Smooth muscle cell (in vitro differentiated cells): ENCODE data around the gene TBCK. TPM values are rescaled to one million over a fixed set of nuclear protein-coding genes. Genes with fewer than 3 reads are reported as not detected.

Source experiments
- DNase-seq: peaks from one replicate; lab custom pipeline; 2025; ENCODE audit not compliant: unreplicated experiment; lab: John Stamatoyannopoulos, UW
- H2AFZ ChIP-seq: fragments of 200-600 bp; sonication (generic); 2 replicates; pipeline ENCODE4 v1.6.0; 2016; ENCODE audit warnings: antibody characterized with exemption, low read depth, mild to moderate bottlenecking
- H3F3A ChIP-seq: fragments of 200-600 bp; sonication (generic); 2 replicates; pipeline ENCODE4 v1.6.0; 2017; ENCODE audit warnings: antibody characterized with exemption, low read depth
- H3K27ac ChIP-seq: fragments of 200-600 bp; sonication (generic); 2 replicates; pipeline ENCODE4 v1.5.1; 2016; ENCODE audit warnings: low read depth, mild to moderate bottlenecking
- H3K27me3 ChIP-seq: fragments of 200-600 bp; sonication (generic); 2 replicates; pipeline ENCODE4 v1.6.1; 2016; ENCODE audit warnings: low read depth, mild to moderate bottlenecking
- H3K36me3 ChIP-seq: fragments of 200-600 bp; sonication (generic); 2 replicates; pipeline ENCODE4 v1.5.1; 2016; ENCODE audit warnings: low read depth
- H3K4me1 ChIP-seq: fragments of 200-600 bp; sonication (generic); 2 replicates; pipeline ENCODE4 v1.5.1; 2016; ENCODE audit warnings: low read depth
- H3K4me2 ChIP-seq: fragments of 200-600 bp; sonication (generic); 2 replicates; pipeline ENCODE4 v1.6.0; 2016; ENCODE audit warnings: mild to moderate bottlenecking
- H3K4me3 ChIP-seq: fragments of 200-600 bp; sonication (generic); 2 replicates; pipeline ENCODE4 v1.5.1; 2016; ENCODE audit warnings: mild to moderate bottlenecking
- H3K79me2 ChIP-seq: fragments of 200-600 bp; sonication (generic); 2 replicates; pipeline ENCODE4 v1.6.0; 2016; ENCODE audit warnings: low read depth, mild to moderate bottlenecking
- H3K9ac ChIP-seq: fragments of 200-600 bp; sonication (generic); 2 replicates; pipeline ENCODE4 v1.6.0; 2016; ENCODE audit warnings: low read depth
- H3K9me3 ChIP-seq: fragments of 200-600 bp; sonication (generic); replicated peaks from 2 replicates; pipeline ENCODE4 v1.5.1; 2016; ENCODE audit warnings: low read depth
- H4K20me1 ChIP-seq: fragments of 200-600 bp; sonication (generic); 2 replicates; pipeline ENCODE4 v1.6.0; 2016; ENCODE audit warnings: low read depth
- WGBS: methylation state at CpG from one replicate; pipeline ENCODE4 v1.1.7; 2016; ENCODE audit warnings: low lambda C conversion rate; 5-methylcytosine and 5-hydroxymethylcytosine counted together
- polyA plus RNA-seq: library from polyadenylated mRNA; unstranded; fragments of >200 nt; fragmentation: Nextera tagmentation; extraction: Ambion mirVana; gene quantifications from 2 replicates; pipeline ENCODE4 v1.2.1, GENCODE V29; 2016
- total RNA-seq: library from RNA; depleted of rRNA; stranded (reverse); fragments of >200 nt; gene quantifications from 2 replicates; pipeline ENCODE4 v1.2.3, GENCODE V29; 2014
- TF ChIP-seq, protein P1 (sequence below): fragments of 200-600 bp; sonication (generic); IDR thresholded peaks from 2 replicates; pipeline ENCODE4 v1.5.1; 2017; ENCODE audit warnings: borderline replicate concordance, mild to moderate bottlenecking, antibody characterized with exemption; ENCODE audit not compliant: insufficient read depth, poor library complexity, severe bottlenecking

The TBCK gene
- total and polyA plus RNA-seq, 2 experiments from 2014 or later = 10.0 to 28.1 TPM

DNA sequence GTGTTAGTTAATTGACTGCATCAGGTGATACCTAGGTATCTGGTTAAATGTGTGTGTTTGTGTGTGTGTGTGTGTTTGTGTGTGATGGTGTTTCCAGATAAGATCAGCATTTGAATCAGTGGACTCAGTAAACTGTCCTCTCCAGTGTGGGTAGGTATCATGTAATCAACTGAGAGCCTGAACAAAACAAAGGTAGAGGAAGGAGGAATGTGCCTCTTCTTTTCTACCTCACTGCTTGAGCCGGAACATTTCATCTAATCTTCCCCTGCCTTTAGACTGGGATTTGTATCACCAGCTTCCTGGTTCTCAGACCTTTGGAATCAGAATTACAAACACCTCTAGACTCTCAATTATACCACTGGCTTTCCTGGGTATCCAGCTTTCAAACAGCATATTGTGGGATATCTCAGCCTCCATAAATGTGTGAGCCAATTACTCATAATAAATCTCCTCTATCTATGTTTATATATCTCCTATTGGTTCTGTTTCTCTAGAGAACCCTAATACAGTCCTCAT, 120.5 kb downstream of the TBCK start:
- H3K4me1 ChIP-seq = no peaks in the 10 kb centered on the region

DNA sequence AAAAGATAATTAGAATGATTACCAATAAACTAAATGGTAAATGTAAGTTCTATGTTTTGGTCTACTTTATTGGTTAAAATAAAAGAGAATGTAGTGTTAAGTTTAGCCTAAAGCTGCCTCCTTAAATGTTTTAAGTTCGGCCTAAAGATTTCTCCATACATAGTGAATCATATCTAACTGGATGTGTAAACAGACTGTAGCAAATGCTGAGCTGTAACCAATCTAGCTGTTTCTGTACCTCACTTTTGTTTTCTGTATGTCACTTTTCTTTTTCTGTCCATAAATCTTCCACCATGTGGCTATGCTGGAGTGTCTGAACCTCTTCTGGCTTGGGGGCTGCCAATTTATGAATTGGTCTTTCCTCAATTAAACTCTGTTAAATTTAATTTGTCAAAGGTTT, 121.2 kb downstream of the TBCK start:
- H2AFZ ChIP-seq = no peak overlapping the region
- H3K27me3 ChIP-seq = no peaks in the 10 kb centered on the region
- H4K20me1 ChIP-seq = no peaks in the 10 kb centered on the region
- 100% methylated on average over 1 of the region's 1 CpG for WGBS
- no peak overlapping the region for H3K4me3 ChIP-seq
- TF ChIP-seq, protein P1, sequence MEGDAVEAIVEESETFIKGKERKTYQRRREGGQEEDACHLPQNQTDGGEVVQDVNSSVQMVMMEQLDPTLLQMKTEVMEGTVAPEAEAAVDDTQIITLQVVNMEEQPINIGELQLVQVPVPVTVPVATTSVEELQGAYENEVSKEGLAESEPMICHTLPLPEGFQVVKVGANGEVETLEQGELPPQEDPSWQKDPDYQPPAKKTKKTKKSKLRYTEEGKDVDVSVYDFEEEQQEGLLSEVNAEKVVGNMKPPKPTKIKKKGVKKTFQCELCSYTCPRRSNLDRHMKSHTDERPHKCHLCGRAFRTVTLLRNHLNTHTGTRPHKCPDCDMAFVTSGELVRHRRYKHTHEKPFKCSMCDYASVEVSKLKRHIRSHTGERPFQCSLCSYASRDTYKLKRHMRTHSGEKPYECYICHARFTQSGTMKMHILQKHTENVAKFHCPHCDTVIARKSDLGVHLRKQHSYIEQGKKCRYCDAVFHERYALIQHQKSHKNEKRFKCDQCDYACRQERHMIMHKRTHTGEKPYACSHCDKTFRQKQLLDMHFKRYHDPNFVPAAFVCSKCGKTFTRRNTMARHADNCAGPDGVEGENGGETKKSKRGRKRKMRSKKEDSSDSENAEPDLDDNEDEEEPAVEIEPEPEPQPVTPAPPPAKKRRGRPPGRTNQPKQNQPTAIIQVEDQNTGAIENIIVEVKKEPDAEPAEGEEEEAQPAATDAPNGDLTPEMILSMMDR = no peak
- H3K9me3 ChIP-seq = no peaks in the 10 kb centered on the region
- no peaks in the 10 kb centered on the region for H3F3A ChIP-seq
- no peak overlapping the region for H3K9ac ChIP-seq
- H3K79me2 ChIP-seq = no peaks in the 10 kb centered on the region
- H3K4me1 ChIP-seq = no peaks in the 10 kb centered on the region
- H3K27ac ChIP-seq = no peak overlapping the region
- no peak overlapping the region for H3K4me2 ChIP-seq
- no peak for DNase-seq
- H3K36me3 ChIP-seq = peaks cover 19% of the 10 kb centered on the region

More for the DNA sequence above, 120.5 kb downstream of the TBCK start:
- Histone ChIP-seq H2AFZ (no peak overlapping the region), H3K79me2 (no peaks in the 10 kb centered on the region), H3K9me3 (no peaks in the 10 kb centered on the region), H3K9ac (no peak overlapping the region), H3K36me3 (peaks cover 19% of the 10 kb centered on the region), H3K27me3 (no peaks in the 10 kb centered on the region), H3K27ac (no peak overlapping the region), H3K4me2 (no peak overlapping the region), H3K4me3 (no peak overlapping the region), H4K20me1 (no peaks in the 10 kb centered on the region), H3F3A (no peaks in the 10 kb centered on the region)
- 79% methylated on average over 1 of the region's 1 CpG for WGBS
- no peak for DNase-seq
- TF ChIP-seq, protein P1 = no peak

DNA sequence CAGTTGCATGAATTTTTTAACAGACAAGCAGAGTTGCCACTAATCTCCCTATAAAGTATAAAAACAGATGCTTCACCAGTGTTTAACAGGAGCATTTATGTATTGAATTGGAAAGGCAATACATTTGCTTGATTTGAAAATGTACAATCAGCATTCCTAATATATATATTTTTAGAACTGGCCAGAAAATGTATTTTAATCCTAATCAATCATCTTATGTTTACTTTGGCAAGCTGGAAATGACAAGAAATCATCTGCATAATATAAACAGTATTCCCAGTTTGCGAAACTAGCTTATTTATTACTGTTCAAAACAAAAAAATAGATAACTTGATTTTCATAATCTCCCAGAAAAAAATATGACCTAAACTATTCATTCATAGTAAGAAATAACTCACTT, 123.9 kb downstream of the TBCK start:
- Histone ChIP-seq H3K9ac (no peak overlapping the region), H3F3A (no peaks in the 10 kb centered on the region), H3K9me3 (no peaks in the 10 kb centered on the region), H3K36me3 (peaks cover 19% of the 10 kb centered on the region), H3K4me2 (no peak overlapping the region), H3K27me3 (no peaks in the 10 kb centered on the region), H2AFZ (no peak overlapping the region), H4K20me1 (no peaks in the 10 kb centered on the region), H3K4me3 (no peak overlapping the region), H3K4me1 (no peaks in the 10 kb centered on the region), H3K27ac (no peak overlapping the region), H3K79me2 (no peaks in the 10 kb centered on the region)
- 96% methylated on average over 1 of the region's 1 CpG for WGBS
- TF ChIP-seq, protein P1 = no peak
- no peak for DNase-seq

DNA sequence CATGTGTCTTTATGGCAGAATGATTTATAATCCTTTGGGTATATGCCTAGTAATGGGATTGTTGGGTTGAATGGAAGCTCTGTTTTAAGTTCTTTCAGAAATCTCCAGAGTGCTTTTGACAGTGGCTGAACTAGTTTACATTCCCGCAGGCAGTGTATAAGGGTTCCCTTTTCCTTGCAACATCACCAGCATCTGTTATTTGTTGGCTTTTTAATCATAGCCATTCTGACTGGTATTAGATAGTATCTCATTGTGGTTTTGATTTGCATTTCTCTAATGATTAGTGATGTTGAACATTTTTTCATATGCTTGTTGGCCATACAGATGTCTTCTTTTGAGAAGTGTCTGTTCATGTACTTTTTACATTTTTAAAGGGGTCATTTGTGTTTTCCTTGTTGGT, 129.8 kb downstream of the TBCK start:
- 94% methylated on average over 1 of the region's 1 CpG for WGBS
- Histone ChIP-seq H3K9me3 (no peaks in the 10 kb centered on the region), H3K4me3 (no peak overlapping the region), H3K36me3 (peaks cover 6% of the 10 kb centered on the region), H3K27ac (no peak overlapping the region), H3K9ac (no peak overlapping the region), H3K27me3 (no peaks in the 10 kb centered on the region), H3K4me2 (no peak overlapping the region), H3K4me1 (no peaks in the 10 kb centered on the region), H4K20me1 (no peaks in the 10 kb centered on the region), H2AFZ (no peak overlapping the region), H3F3A (no peaks in the 10 kb centered on the region), H3K79me2 (no peaks in the 10 kb centered on the region)
- no peak for DNase-seq
- TF ChIP-seq, protein P1 = no peak
